GM19438 (cell line): ENCODE measurements around the gene TGFB1.
"Not testable (repeated sequence)": the region's sequence is repeated elsewhere in the genome, so short reads cannot be mapped to it uniquely, and the experiment has no call there.

Source experiments
- ATAC-seq: cut with Tn5 transposase; IDR thresholded peaks from one replicate; pipeline ENCODE4 v1.9.1; 2021; ENCODE audit warnings: low read depth; ENCODE audit not compliant: unreplicated experiment

The TGFB1 gene

GRCh38 chr19:41353466-41354342, at the start of gene TGFB1:
TSS of gene TGFB1 (minus strand) at chr19:41353922. CDS start at chr19:41353044, 878 bp downstream.
- ATAC-seq, result peak; percentile 48

DNA sequence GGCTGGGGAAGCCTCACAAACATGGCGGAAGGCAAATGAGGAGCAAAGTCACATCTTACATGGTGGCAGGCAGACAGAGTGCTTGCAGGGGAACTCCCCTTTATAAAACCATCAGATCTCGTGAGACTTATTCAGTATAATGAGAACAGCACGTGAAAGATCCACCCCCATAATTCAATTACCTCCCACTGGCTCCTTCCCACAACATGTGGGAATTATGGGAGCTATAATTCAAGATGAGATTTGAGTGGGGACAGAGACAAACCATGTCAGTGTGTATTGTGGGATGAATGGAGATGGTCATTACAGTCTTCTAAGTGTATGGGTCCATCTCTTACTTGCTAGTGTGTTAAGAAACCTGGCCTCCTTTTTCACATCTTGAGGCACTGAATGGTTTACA, 48.3 kb upstream of the TGFB1 start:
- no peak for ATAC-seq

- no peak for ATAC-seq
These were observed 47.8 kb upstream of the TGFB1 start for GRCh38 chr19:41401483-41401882.

- ATAC-seq, result no peak
These were observed 45.8 kb upstream of the TGFB1 start for GRCh38 chr19:41399525-41399924.

DNA sequence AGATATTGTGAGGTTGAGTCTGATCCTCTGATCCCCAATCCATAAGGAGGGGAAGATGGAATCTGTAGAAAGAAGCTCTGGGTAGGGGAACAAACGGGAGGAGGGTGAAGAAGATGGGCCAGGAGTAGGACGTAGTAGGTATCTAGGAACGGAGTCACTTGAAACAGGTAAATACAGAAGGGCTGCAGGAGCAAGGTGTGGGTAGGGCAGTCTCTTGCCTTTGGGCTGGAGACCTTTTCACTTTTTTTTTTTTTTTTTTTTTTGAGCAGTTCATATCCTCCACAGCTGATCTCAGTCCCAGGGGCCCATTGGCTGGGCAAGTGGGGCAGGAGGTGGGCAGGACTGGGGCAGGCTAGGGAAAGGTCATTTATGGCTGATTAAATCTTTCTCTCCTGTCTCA, 45.4 kb upstream of the TGFB1 start:
- ATAC-seq, result no peak

GRCh38 chr19:41398598-41398997, 44.9 kb upstream of the TGFB1 start:
- no peak for ATAC-seq

GRCh38 chr19:41398050-41398418, 44.3 kb upstream of the TGFB1 start:
- no peak for ATAC-seq

GRCh38 chr19:41397086-41398049, 43.6 kb upstream of the TGFB1 start, which contains the start of the genes BCKDHA and EXOSC5:
TSS of gene BCKDHA (plus strand) at chr19:41397818. CDS start at chr19:41397828, 10 bp downstream.
TSS of gene EXOSC5 (minus strand) at chr19:41397359. CDS start at chr19:41397328, 31 bp downstream.
- peak; percentile 82 for ATAC-seq

- no peak for ATAC-seq
These were observed 41.6 kb upstream of the TGFB1 start for GRCh38 chr19:41395355-41395754.

GRCh38 chr19:41392775-41393174, 39.1 kb upstream of the TGFB1 start:
- ATAC-seq, result no peak

DNA sequence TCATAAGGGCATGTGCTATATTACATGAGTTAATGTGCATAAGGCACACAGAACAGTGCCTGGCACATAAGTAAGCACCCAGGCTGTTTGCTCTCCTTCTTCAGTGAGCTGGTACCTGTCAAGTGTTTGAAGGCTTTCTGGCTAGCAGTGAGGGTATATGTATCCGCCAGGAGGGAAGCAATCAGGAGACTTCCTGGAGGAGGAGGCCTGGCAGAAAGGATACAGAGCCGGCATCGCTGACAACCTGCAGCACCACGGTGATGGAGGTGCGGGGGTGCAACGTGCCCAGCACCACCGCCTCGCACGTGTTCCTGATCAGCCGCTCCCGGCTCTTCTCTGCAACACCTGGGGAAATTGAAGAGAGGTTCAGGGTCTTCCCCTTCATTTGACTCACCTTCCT, 37.9 kb upstream of the TGFB1 start:
- ATAC-seq, result no peak

DNA sequence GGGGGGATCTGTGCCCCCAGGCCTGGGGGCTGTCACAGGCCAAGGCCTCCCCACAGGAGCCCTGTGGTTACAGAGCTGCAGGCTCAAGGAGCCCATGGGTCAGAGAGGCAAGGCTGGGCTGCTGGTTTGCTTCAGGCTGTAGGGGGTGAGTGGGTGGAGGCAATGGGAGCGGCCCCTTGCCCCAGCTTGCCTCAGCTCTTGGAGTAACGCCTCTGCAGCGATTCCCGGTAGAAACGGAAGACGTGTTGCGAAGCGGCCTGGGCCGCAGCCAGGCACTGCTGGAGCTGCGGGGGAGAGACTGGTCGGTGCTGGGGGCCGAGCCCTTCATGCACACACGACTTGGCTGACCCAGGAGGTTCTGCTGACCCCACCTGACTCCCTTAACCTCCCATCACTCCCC, 32.7 kb upstream of the TGFB1 start:
- ATAC-seq, result no peak

DNA sequence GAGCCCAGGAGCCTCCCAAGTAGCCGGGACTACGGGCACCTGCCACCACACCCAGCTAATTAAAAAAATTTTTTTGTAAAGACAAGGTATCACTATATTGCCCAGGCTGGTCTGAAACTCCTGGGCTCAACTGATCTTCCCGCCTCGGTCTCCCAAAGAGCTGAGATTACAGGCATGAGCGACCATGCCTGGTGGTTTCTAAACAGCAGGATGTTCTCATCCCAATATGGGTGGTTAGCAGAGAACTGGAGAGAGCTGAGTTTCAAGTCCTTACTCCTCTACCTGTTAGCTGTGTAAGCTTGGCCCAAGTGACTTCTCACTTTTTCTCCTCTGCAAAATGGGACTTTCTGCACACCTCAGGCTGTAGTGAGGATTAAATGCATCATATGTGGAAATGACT, 30.6 kb upstream of the TGFB1 start:
- no peak for ATAC-seq

- ATAC-seq, result not testable (repeated sequence)
These were observed 27.8 kb upstream of the TGFB1 start for GRCh38 chr19:41381536-41381935.

DNA sequence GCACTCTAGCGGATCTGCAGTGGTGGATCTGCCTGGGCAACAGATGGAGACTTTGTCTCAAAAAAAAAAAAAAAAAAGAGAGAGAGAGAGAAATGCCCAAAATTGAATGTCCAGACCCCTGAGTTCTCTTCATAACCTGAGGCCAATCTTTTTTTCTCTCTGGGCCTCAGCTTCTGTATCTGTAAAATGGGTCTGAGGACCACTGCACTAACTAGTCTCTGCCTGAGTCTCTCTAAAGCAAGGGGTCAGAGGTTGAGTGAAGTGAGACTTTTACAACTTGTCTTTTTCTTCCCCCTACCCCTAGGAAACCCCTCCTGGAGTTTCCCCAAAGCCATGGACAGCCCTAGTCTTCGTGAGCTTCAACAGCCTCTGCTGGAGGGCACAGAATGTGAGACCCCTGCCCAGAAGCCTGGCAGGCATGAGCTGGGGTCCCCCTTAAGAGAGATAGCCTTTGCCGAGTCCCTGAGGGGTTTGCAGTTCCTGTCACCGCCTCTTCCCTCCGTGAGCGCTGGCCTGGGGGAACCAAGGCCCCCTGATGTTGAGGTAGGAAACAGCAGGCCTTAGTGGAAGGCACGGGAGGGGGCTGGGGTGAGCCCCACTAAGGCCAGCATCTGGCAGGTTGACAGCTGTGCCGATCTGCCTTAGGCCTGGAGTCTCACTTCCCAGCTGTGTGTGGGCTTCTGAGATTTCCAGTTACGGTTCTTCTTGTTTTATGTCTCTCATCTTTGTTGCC, 24.4 kb upstream of the TGFB1 start:
- peak; percentile 85 for ATAC-seq

DNA sequence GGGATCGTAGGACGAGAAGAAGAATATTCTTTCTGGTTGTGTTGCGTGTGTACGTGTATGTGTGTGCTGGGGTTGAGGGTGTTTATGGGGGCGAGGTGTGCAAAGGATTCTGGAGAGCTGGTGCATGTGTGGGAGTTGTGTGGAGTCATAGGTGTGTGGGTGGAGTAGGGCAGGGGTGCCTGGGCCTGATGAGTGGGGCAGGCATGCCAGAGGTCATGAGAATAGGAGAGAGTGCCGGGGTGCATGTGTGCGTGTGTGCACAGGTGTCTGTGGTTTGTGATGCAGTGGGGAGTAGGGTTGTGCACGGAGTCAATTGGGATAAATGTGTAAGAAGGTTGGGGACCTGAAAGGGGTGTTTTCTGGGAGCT, 23.3 kb upstream of the TGFB1 start:
- no peak for ATAC-seq

GRCh38 chr19:41376241-41376997, 22.7 kb upstream of the TGFB1 start, which contains the start of gene TMEM91:
TSS of gene TMEM91 (plus strand) at chr19:41376533. CDS start at chr19:41378310, 1,777 bp downstream.
- ATAC-seq, result no peak

DNA sequence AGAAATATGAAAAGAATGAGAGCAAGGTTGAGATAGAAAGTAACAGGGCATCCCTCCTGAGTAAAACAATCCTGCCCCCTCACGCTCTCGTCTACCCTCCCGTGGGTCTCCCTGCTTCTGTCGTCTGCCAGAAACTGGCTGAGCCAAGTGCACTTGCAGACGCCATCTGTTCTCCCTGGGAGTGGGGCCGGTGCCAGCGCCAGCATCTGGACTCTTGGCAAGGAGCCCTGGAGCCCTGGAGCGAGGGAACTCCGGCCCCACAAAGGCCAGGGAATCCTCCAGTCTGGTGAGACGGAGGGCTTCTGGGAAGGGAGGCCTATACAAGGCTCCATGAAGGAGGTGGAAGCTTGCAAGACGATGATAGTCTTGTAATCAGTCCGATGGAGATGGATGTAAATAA, 20.3 kb upstream of the TGFB1 start:
- no peak for ATAC-seq

DNA sequence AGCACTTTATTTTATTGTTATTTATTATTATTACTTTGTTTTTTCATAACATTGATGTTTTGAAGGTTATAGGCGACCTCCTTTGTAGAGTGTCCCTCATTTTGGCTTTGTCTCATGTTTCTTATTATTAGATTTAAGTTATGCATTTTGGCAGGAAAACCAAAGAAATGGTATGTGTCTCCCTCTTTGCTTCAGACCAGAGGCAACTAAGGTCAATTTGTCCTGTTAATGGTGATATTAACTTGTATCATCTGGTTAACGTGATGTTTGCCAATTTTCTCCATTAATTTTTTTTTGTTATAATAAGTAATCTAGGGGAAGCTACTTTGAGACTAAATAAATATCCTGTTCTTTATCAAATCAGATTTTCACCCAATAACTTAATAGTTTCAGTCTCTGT, 18.8 kb upstream of the TGFB1 start:
- ATAC-seq, result no peak

DNA sequence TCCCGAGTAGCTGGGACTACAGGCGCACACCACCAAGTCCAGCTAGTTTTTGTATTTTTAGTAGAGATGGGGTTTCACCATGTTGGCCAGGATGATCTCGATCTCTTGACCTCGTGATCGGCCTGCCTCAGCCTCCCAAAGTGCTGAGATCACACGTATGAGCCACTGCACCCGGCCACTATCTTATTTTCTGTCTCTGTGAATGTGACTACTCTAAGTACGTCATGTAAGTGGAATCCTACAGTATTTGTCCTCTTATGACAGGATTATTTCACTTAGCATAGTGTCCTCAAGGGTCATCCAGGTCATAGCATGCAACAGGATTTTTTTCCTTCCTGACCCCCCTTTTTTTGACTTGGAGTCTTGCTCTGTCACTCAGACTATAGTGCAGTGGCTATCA, 17.8 kb upstream of the TGFB1 start:
- ATAC-seq, result no peak
